Transverse colon (tissue), 4 donors: ENCODE measurements around the gene PDE2A. TPM values are rescaled to one million over a fixed set of nuclear protein-coding genes. Genes with fewer than 3 reads are reported as not detected.

Experiments
- DNase-seq: peaks from one replicate; pipeline ENCODE4 v3.0.0-alpha.2; 2019
- H3K27ac ChIP-seq, 4 donors: fragments of 200-600 bp; sonication (generic); 2 replicates each; pipeline ENCODE4 v1.5.1; 2016 to 2018; ENCODE audit warnings: inconsistent platforms in 4 of 4
- H3K27me3 ChIP-seq: fragments of 200-600 bp; sonication (generic); 2 replicates; pipeline ENCODE4 v1.5.1; 2017; ENCODE audit warnings: inconsistent platforms
- H3K36me3 ChIP-seq, 4 donors: fragments of 200-600 bp; sonication (generic); 2 replicates each; pipeline ENCODE4 v1.5.1; 2017 to 2019; ENCODE audit warnings: inconsistent platforms in 4 of 4
- H3K4me1 ChIP-seq, 4 donors: fragments of 200-600 bp; sonication (generic); 2 replicates each; pipeline ENCODE4 v1.5.1; 2017 to 2020; ENCODE audit warnings: inconsistent platforms in 4 of 4
- H3K4me3 ChIP-seq, 4 donors: fragments of 200-600 bp; sonication (generic); 1 replicate in 1 of 4; 2 replicates in 3 of 4; pipeline versions ENCODE4 v1.5.1 to v1.6.1; 2017 to 2019; ENCODE audit warnings: inconsistent platforms in 4 of 4
- H3K9me3 ChIP-seq, 2 donors: fragments of 200-600 bp; sonication (generic); 2 replicates each; pipeline ENCODE4 v1.5.1; 2017 to 2019; ENCODE audit warnings: inconsistent platforms in 2 of 2
- EP300 ChIP-seq: sonication (generic); formaldehyde crosslinking; IDR thresholded peaks from one replicate; pipeline ENCODE4 v1.6.1; 2017; ENCODE audit warnings: antibody characterized with exemption, low read depth
- POLR2A ChIP-seq: fragments of 450-650 bp; IDR thresholded peaks from one replicate; pipeline ENCODE4 v1.6.1; 2016; ENCODE audit warnings: antibody characterized with exemption, mild to moderate bottlenecking, moderate library complexity
- POLR2AphosphoS5 ChIP-seq, 3 donors: sonication (generic); formaldehyde crosslinking; IDR thresholded peaks; one replicate each; pipeline ENCODE4 v1.6.1; 2016; ENCODE audit warnings: antibody characterized with exemption in 3 of 3
- WGBS, 2 donors: methylation state at CpG; one replicate each; pipeline ENCODE4 v1.1.5; 2018; ENCODE audit warnings: low coverage in 1 of 2; 5-methylcytosine and 5-hydroxymethylcytosine counted together
- in situ Hi-C, 4 donors: fragments of 200-750 bp; cut with MboI; loops; one replicate each; pipeline versions ENCODE4 v1.15.0 to v1.15.1; 2017; ENCODE audit warnings: low sequenced_read_pairs in 3 of 4, low pct_ligation_motif_present in 1 of 4, low pct_unique_long_range_greater_than_20kb in 1 of 4
- intact Hi-C: fragments of 100-400 bp; cut with DNase I; formaldehyde crosslinking; loops from one replicate; pipeline ENCODE4 v1.15.1; 2023; ENCODE audit warnings: low total_unique reads
- total RNA-seq, 4 donors: library from RNA; depleted of rRNA; stranded (reverse); fragments of >200 nt; gene quantifications; one replicate each; pipeline ENCODE4 v1.1.0, GENCODE V29; 2016
- TF ChIP-seq, protein P1 (sequence below), 5 experiments: fragments of 200-600 bp in 3 of 5; fragments of 450-650 bp in 2 of 5; sonication (generic) in 3 of 5; IDR thresholded peaks; 1 replicate in 2 of 5; 2 replicates in 3 of 5; pipeline ENCODE4 v1.5.1; 2016 to 2017; ENCODE audit warnings: antibody characterized with exemption in 5 of 5, inconsistent platforms in 3 of 5, mild to moderate bottlenecking in 2 of 5, moderate library complexity in 1 of 5

The PDE2A gene
- total RNA-seq, 4 donors from 2014 or later: 6.6 to 41.9 (median 17.1) TPM

DNA sequence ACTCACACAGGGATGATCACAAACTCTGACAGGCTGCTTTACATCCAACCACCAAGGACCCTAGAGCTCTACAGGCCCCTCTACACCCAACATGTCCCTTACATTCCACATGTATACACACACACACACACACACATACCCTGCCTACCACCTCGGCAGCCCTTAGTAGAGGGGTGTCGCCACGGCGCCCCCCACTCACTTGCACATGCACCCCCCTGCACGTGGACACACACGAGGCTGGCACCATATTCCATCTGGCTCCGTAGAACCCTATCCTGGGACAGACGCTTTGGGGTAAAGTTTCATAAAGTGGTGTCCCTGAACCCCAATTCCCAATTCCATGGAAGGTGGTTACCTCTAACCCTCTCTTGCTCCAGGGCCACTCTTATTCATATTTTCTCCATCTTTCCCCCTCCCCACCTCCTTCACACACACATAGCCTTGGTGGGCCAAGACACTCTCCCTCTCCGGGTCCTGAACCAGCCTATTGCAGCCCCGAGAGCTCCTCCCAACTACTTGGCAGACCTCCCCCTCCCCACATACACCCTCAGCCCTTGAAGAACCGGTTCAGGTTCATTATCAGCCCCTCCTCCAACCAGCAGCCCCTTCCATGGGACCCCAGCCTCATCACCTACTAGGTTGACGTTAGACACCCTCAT is 809 bp downstream of the PDE2A start:
- in situ Hi-C loops: loop anchor here in 3 of 4 donors (25.0 kb wide), 2 partner anchors 186 to 211 kb away; no protein-coding TSS in a partner anchor
- peaks cover 88% of the 10 kb centered on the region for H3K27me3 ChIP-seq
- no peaks in the 10 kb centered on the region for H3K9me3 ChIP-seq
- intact Hi-C loops: no loop called here
- H3K36me3 ChIP-seq: no peaks in the 10 kb centered on the region
- no peak overlapping the region for H3K4me3 ChIP-seq
- WGBS, 2 donors: 29% methylated on average over 12 of the region's 12 CpGs; no CpG with 5 or more reads in 1 of the 2 donors
- TF ChIP-seq POLR2AphosphoS5 (IDR thresholded peaks at IDR 0.05) (no peak), POLR2A (no peak), EP300 (no peak)
- TF ChIP-seq, protein P1, sequence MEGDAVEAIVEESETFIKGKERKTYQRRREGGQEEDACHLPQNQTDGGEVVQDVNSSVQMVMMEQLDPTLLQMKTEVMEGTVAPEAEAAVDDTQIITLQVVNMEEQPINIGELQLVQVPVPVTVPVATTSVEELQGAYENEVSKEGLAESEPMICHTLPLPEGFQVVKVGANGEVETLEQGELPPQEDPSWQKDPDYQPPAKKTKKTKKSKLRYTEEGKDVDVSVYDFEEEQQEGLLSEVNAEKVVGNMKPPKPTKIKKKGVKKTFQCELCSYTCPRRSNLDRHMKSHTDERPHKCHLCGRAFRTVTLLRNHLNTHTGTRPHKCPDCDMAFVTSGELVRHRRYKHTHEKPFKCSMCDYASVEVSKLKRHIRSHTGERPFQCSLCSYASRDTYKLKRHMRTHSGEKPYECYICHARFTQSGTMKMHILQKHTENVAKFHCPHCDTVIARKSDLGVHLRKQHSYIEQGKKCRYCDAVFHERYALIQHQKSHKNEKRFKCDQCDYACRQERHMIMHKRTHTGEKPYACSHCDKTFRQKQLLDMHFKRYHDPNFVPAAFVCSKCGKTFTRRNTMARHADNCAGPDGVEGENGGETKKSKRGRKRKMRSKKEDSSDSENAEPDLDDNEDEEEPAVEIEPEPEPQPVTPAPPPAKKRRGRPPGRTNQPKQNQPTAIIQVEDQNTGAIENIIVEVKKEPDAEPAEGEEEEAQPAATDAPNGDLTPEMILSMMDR (IDR thresholded peaks at IDR 0.05): no peak
- H3K27ac ChIP-seq: no peak overlapping the region
- no peak for DNase-seq
- peaks cover 0 to 5% (median 0%) of the 10 kb centered on the region in 4 donors for H3K4me1 ChIP-seq

GRCh38 chr11:72672597-72673238 is 1.5 kb downstream of the PDE2A start:
- WGBS, 2 donors: 54 to 94% methylated on average over 2 to 4 of the region's 4 CpGs
- H3K9me3 ChIP-seq: peaks cover 0 to 2% of the 10 kb centered on the region in 2 donors
- H3K27me3 ChIP-seq: peaks cover 85% of the 10 kb centered on the region
- intact Hi-C loops: no loop called here
- H3K36me3 ChIP-seq: no peaks in the 10 kb centered on the region
- no peak overlapping the region for H3K27ac ChIP-seq
- H3K4me3 ChIP-seq: no peak overlapping the region
- in situ Hi-C loops: loop anchor here in 3 of 4 donors (25.0 kb wide), 2 partner anchors 185 to 210 kb away; no protein-coding TSS in a partner anchor
- TF ChIP-seq, protein P1 (IDR thresholded peaks at IDR 0.05): no peak
- TF ChIP-seq EP300 (no peak), POLR2AphosphoS5 (IDR thresholded peaks at IDR 0.05) (no peak), POLR2A (no peak)
- peaks cover 0 to 5% (median 0%) of the 10 kb centered on the region in 4 donors for H3K4me1 ChIP-seq
- DNase-seq: no peak

DNA sequence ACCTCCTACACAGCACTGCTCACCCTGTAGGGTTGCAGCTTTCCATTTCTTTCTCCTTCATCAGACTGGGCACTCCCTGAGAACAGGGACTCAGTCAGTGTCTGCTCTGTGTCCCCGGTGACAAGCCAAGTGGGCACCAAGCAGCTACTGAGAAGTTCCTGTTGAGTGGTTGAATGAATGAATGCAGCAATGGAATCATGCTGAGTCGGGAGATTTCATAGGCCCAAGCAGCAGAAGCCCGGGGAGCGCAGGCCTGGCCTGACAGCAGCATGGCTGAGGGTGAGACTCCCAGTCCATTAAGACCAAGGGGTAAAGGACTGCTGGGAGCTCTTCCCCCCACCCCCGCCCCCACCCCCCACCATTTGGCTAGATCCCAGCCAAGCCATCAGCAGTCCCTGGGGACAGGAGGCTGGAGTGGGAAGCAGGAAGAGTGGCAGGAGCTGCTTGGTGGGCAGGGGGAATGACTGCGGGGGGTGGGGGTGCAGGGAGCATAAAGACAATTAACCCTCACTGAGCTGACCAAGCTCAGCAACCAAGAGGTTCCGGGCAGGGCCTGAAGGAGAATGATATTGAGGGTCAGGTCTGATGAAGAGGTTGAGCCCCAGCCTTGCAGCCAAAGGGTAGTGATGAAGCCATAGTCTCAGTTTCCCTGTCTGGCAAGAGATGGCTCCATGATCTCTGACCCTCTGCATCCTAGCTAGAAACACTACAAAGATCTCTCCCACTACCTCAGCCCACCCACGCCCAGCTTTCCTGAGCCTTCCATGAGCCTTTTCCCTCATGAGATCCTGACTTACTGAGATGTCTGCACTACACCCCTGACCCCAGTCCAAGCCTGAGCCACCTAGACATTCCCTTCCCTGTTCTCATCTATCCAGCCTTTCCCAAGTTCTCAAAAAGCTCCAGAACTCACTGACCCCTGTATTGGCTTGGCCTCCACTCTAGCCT is 2.8 kb downstream of the PDE2A start:
- no peak for TF ChIP-seq EP300
- TF ChIP-seq POLR2AphosphoS5 (IDR thresholded peaks at IDR 0.05): no peak
- no peak for TF ChIP-seq POLR2A
- TF ChIP-seq, protein P1 (IDR thresholded peaks at IDR 0.05): no peak
- Histone ChIP-seq H3K4me3 (no peak overlapping the region), H3K9me3 (peaks cover 5 to 6% of the 10 kb centered on the region in 2 donors), H3K27me3 (peaks cover 72% of the 10 kb centered on the region), H3K27ac (no peak overlapping the region), H3K4me1 (no peaks in the 10 kb centered on the region), H3K36me3 (no peaks in the 10 kb centered on the region)
- WGBS, 2 donors: 54 to 80% methylated on average over 1 to 5 of the region's 8 CpGs
- no peak for DNase-seq
- intact Hi-C loops: no loop called here
- in situ Hi-C loops: loop anchor here in 3 of 4 donors (25.0 kb wide), 2 partner anchors 184 to 209 kb away; no protein-coding TSS in a partner anchor
